Adrenal gland (tissue), 12 donors: Measurements from ENCODE around the gene STAT5B. TPM values are rescaled to one million over a fixed set of nuclear protein-coding genes. Genes with fewer than 3 reads are reported as not detected.
"Not testable (repeated sequence)": the region's sequence is repeated elsewhere in the genome, so short reads cannot be mapped to it uniquely, and the experiment has no call there.

Experiments
- DNase-seq, 7 donors: peaks; one replicate each; pipeline ENCODE4 v3.0.0-alpha.2; 2019 to 2020
- H3K27ac ChIP-seq, 5 donors: fragments of 200-600 bp; sonication (generic) in 4 of 5; 1 replicate in 3 of 5; 2 replicates in 2 of 5; pipeline versions ENCODE4 v1.5.1 to v1.8.0; 2016 to 2020; ENCODE audit warnings: mild to moderate bottlenecking in 1 of 5
- H3K27me3 ChIP-seq: fragments of 200-600 bp; 2 replicates; pipeline ENCODE4 v1.8.0; 2021
- H3K36me3 ChIP-seq, 2 donors: fragments of 200-600 bp; replicated peaks in 1 of 2; 1 replicate in 1 of 2; 2 replicates in 1 of 2; pipeline versions ENCODE4 v1.5.1 to v1.8.0; 2018 to 2022
- H3K4me1 ChIP-seq, 2 donors: fragments of 200-600 bp; replicated peaks in 1 of 2; 1 replicate in 1 of 2; 2 replicates in 1 of 2; pipeline versions ENCODE4 v1.5.1 to v1.8.0; 2018 to 2021
- H3K4me3 ChIP-seq, 4 donors: fragments of 200-600 bp; sonication (generic) in 3 of 4; one replicate each; pipeline ENCODE4 v1.5.1; 2016 to 2018
- H3K9me3 ChIP-seq, 3 donors: fragments of 200-600 bp; sonication (generic) in 1 of 3; replicated peaks in 1 of 3; 1 replicate in 2 of 3; 2 replicates in 1 of 3; pipeline versions ENCODE4 v1.5.1 to v1.8.0; 2016 to 2021
- CTCF ChIP-seq, 6 experiments: fragments of 450-650 bp in 4 of 6; fragments of 200-600 bp in 2 of 6; sonication (generic) in 1 of 6; IDR thresholded peaks; 1 replicate in 5 of 6; 2 replicates in 1 of 6; pipeline versions ENCODE4 v1.5.1 to v1.8.0; 2016 to 2021; ENCODE audit warnings: antibody characterized with exemption in 6 of 6, mild to moderate bottlenecking in 2 of 6, moderate library complexity in 1 of 6
- POLR2A ChIP-seq, 2 donors: fragments of 450-650 bp; IDR thresholded peaks; one replicate each; pipeline ENCODE4 v1.6.1; 2017; ENCODE audit warnings: antibody characterized with exemption in 2 of 2, mild to moderate bottlenecking in 2 of 2, moderate library complexity in 1 of 2
- WGBS, 4 donors: extraction: QIAGEN DNeasy Blood & Tissue Kit in 2 of 4; methylation state at CpG; one replicate each; pipeline versions ENCODE4 v1.1.5 to v1.1.7; 2013 to 2017; 5-methylcytosine and 5-hydroxymethylcytosine counted together
- intact Hi-C, 2 donors: fragments of 100-400 bp; cut with DNase I; formaldehyde crosslinking; loops; one replicate each; pipeline versions ENCODE4 v1.14.1 to v1.15.0; 2022 to 2023
- polyA plus RNA-seq, 3 donors: library from polyadenylated mRNA; stranded (reverse); fragments of 200-250 nt in 2 of 3; fragments of 350-450 nt in 1 of 3; fragmentation: Illumina TruSeq in 1 of 3; extraction: RNeasy Lipid Tissue Mini Kit (QIAGEN cat#74804) in 1 of 3; gene quantifications; one replicate each; pipeline ENCODE4 v1.2.3, GENCODE V29; 2013 to 2014
- total RNA-seq, 9 donors: library from RNA; depleted of rRNA in 4 of 9; stranded (reverse); fragments of >200 nt in 4 of 9; fragments of 120-200 nt in 1 of 9; fragmentation: NEBNext Ultra II Directional in 1 of 9; extraction: Animal tissue kit (Norgen Biotek cat#: 25700) in 1 of 9; gene quantifications; one replicate each; pipeline versions ENCODE4 v1.1.0 to v1.2.4, GENCODE V29; 2013 to 2023
- donor health status: healthy with polysubstance abuse.
- donor health status: Bipolar disorder and iron deficiency.
- donor health status: DM: yes; HTN: yes; CAD: no.
- donor health status: DM: no; HTN: no; CAD: no.
- donor health status: DM: no; HTN: no; CAD: no.
- donor health status: DM: yes; HTN: yes; CAD: no.

STAT5B gene
- total and polyA plus RNA-seq, 12 donors: 30.3 to 128 (median 101) TPM

GRCh38 chr17:42322382-42323267 lies 46.4 kb upstream of the STAT5B start:
- Histone ChIP-seq H3K4me3 (no peak overlapping the region), H3K36me3 (peaks cover 0 to 98% of the 10 kb centered on the region in 2 donors), H3K9me3 (no peaks in the 10 kb centered on the region), H3K27ac (peak overlapping the region in 2 of 5 donors; percentile 28 to 37), H3K4me1 (peaks cover 0 to 6% of the 10 kb centered on the region in 2 donors), H3K27me3 (no peaks in the 10 kb centered on the region)
- TF ChIP-seq CTCF (IDR thresholded peaks at IDR 0.05) (peak; percentile 95 to 100 (median 100)), POLR2A (IDR thresholded peaks at IDR 0.05) (no peak)
- peak; percentile 91 to 99 (median 97) for DNase-seq
- intact Hi-C loops: loop anchor here (2.0 to 10.0 kb wide), 3 partner anchors 80 to 192 kb away; no protein-coding TSS in a partner anchor
- 34 to 41% (median 36%) methylated on average over 10 of the region's 10 CpGs for WGBS, 4 donors

- Histone ChIP-seq H3K4me3 (no peak overlapping the region), H3K36me3 (peaks cover 0 to 98% of the 10 kb centered on the region in 2 donors), H3K27ac (no peak overlapping the region), H3K9me3 (no peaks in the 10 kb centered on the region), H3K27me3 (no peaks in the 10 kb centered on the region), H3K4me1 (peaks cover 0 to 6% of the 10 kb centered on the region in 2 donors)
- TF ChIP-seq CTCF (IDR thresholded peaks at IDR 0.05) (no peak), POLR2A (IDR thresholded peaks at IDR 0.05) (no peak)
- DNase-seq: no peak
- WGBS, 4 donors: 81 to 85% (median 83%) methylated on average over 4 of the region's 4 CpGs
- intact Hi-C loops: loop anchor here (5.0 to 10.0 kb wide), 2 partner anchors 81 to 193 kb away; no protein-coding TSS in a partner anchor
These were observed 45.4 kb upstream of the STAT5B start for GRCh38 chr17:42321555-42321954.

- intact Hi-C loops: loop anchor here in 1 of 2 donors (10.0 kb wide), 1 partner anchor 207 kb away; no protein-coding TSS in a partner anchor
- not testable (repeated sequence) for DNase-seq, H3K9me3 ChIP-seq, H3K27me3 ChIP-seq, H3K4me3 ChIP-seq, H3K27ac ChIP-seq
- 93 to 97% (median 95%) methylated on average over 6 of the region's 6 CpGs for WGBS, 4 donors
- Histone ChIP-seq H3K4me1 (peaks cover under 1 to 26% of the 10 kb centered on the region in 2 donors), H3K36me3 (peaks cover 0 to 97% of the 10 kb centered on the region in 2 donors)
These were observed 41.8 kb upstream of the STAT5B start for GRCh38 chr17:42317967-42318366.

GRCh38 chr17:42317266-42317845 lies 41.2 kb upstream of the STAT5B start:
- H3K4me1 ChIP-seq: peaks cover 6 to 32% of the 10 kb centered on the region in 2 donors
- intact Hi-C loops: loop anchor here in 1 of 2 donors (10.0 kb wide), 1 partner anchor 207 kb away; no protein-coding TSS in a partner anchor

More at GRCh38 chr17:42317266-42317845, 41.2 kb upstream of the STAT5B start:
- no peak overlapping the region for H3K27ac ChIP-seq
- DNase-seq: no peak
- no peaks in the 10 kb centered on the region for H3K9me3 ChIP-seq
- peaks cover 0 to 96% of the 10 kb centered on the region in 2 donors for H3K36me3 ChIP-seq
- 64 to 75% (median 68%) methylated on average over 5 of the region's 5 CpGs for WGBS, 4 donors
- TF ChIP-seq POLR2A (IDR thresholded peaks at IDR 0.05): no peak
- no peak for TF ChIP-seq CTCF (IDR thresholded peaks at IDR 0.05)
- H3K27me3 ChIP-seq: no peaks in the 10 kb centered on the region
- H3K4me3 ChIP-seq: no peak overlapping the region
